Cardiac muscle cell (in vitro differentiated cells and primary cell): ENCODE data around the gene TRIM52. TPM values are rescaled to one million over a fixed set of nuclear protein-coding genes. Genes with fewer than 3 reads are reported as not detected.
A peak's percentile ranks its signal among the peaks of the same experiment; 100 is the strongest.

Experiments
- DNase-seq, 2 donors: peaks; one replicate each; pipeline versions ENCODE4 v3.0.0 to v3.0.0-alpha.2; 2010 to 2017; ENCODE audit warnings: low read depth in 1 of 2, low spot score in 1 of 2
- H3K27ac ChIP-seq: fragments of 200-600 bp; sonication (generic); 2 replicates; pipeline ENCODE4 v1.5.1; 2016
- H3K27me3 ChIP-seq: fragments of 200-600 bp; sonication (generic); 2 replicates; pipeline ENCODE4 v1.6.0; 2016; ENCODE audit warnings: control low read depth
- H3K36me3 ChIP-seq: fragments of 200-600 bp; sonication (generic); 2 replicates; pipeline ENCODE4 v1.5.1; 2016; ENCODE audit warnings: control low read depth
- H3K4me1 ChIP-seq: fragments of 200-600 bp; sonication (generic); 2 replicates; pipeline ENCODE4 v1.8.1; 2017; ENCODE audit warnings: low read depth, mild to moderate bottlenecking, mixed run types
- H3K4me3 ChIP-seq: fragments of 200-600 bp; sonication (generic); 2 replicates; pipeline ENCODE4 v1.5.1; 2016; ENCODE audit warnings: mild to moderate bottlenecking
- H3K9me3 ChIP-seq: fragments of 200-600 bp; sonication (generic); 2 replicates; pipeline ENCODE4 v1.5.1; 2017; ENCODE audit warnings: low read depth, mild to moderate bottlenecking, control low read depth
- CTCF ChIP-seq: IDR thresholded peaks from 2 replicates; pipeline ENCODE4 v1.5.1; 2012; ENCODE audit warnings: low read depth, mild to moderate bottlenecking, low read length
- polyA plus RNA-seq: library from polyadenylated mRNA; unstranded; fragments of >200 nt; fragmentation: Nextera tagmentation; extraction: Ambion mirVana; gene quantifications from 2 replicates; pipeline ENCODE4 v1.2.1, GENCODE V29; 2016
- total RNA-seq: library from RNA; depleted of rRNA; stranded (reverse); fragments of >200 nt; gene quantifications from 2 replicates; pipeline ENCODE4 v1.2.3, GENCODE V29; 2016

The TRIM52 gene
- total and polyA plus RNA-seq, 2 experiments from 2014 or later: 10.5 to 12.3 TPM

GRCh38 chr5:181258576-181258975 is 2.4 kb downstream of the TRIM52 start:
- no peak for DNase-seq
- no peak for TF ChIP-seq CTCF
- no peak overlapping the region for H3K4me3 ChIP-seq
- no peaks in the 10 kb centered on the region for H3K9me3 ChIP-seq
- peaks cover 4% of the 10 kb centered on the region for H3K36me3 ChIP-seq
- peaks cover 19% of the 10 kb centered on the region for H3K4me1 ChIP-seq
- H3K27me3 ChIP-seq: no peaks in the 10 kb centered on the region
- H3K27ac ChIP-seq: no peak overlapping the region

GRCh38 chr5:181255836-181256578 is 4.9 kb downstream of the TRIM52 start:
- H3K4me3 ChIP-seq: no peak overlapping the region
- TF ChIP-seq CTCF: no peak
- no peak overlapping the region for H3K27ac ChIP-seq
- peaks cover 19% of the 10 kb centered on the region for H3K4me1 ChIP-seq
- H3K9me3 ChIP-seq: no peaks in the 10 kb centered on the region
- H3K27me3 ChIP-seq: no peaks in the 10 kb centered on the region
- peak in 1 of 2 donors; percentile 54 for DNase-seq
- H3K36me3 ChIP-seq: peaks cover 7% of the 10 kb centered on the region

GRCh38 chr5:181255276-181255675 is 5.7 kb downstream of the TRIM52 start:
- TF ChIP-seq CTCF: no peak
- H3K4me3 ChIP-seq: no peak overlapping the region
- H3K27ac ChIP-seq: no peak overlapping the region
- H3K9me3 ChIP-seq: no peaks in the 10 kb centered on the region
- no peak for DNase-seq
- H3K4me1 ChIP-seq: peaks cover 26% of the 10 kb centered on the region
- peaks cover 7% of the 10 kb centered on the region for H3K36me3 ChIP-seq
- H3K27me3 ChIP-seq: no peaks in the 10 kb centered on the region

GRCh38 chr5:181248277-181248676 is 12.7 kb downstream of the TRIM52 start:
- H3K4me1 ChIP-seq: peaks cover 25% of the 10 kb centered on the region
- no peaks in the 10 kb centered on the region for H3K9me3 ChIP-seq
- no peak for TF ChIP-seq CTCF
- H3K27me3 ChIP-seq: no peaks in the 10 kb centered on the region
- no peak for DNase-seq
- H3K4me3 ChIP-seq: peak overlapping the region; percentile 71
- peak overlapping the region; percentile 60 for H3K27ac ChIP-seq
- H3K36me3 ChIP-seq: peaks cover under 1% of the 10 kb centered on the region

GRCh38 chr5:181246276-181247049 is 14.5 kb downstream of the TRIM52 start:
- Histone ChIP-seq H3K36me3 (peaks cover 7% of the 10 kb centered on the region), H3K4me3 (peak overlapping the region; percentile 71), H3K27ac (peak overlapping the region; percentile 92), H3K27me3 (no peaks in the 10 kb centered on the region), H3K9me3 (no peaks in the 10 kb centered on the region), H3K4me1 (peaks cover 35% of the 10 kb centered on the region)
- peak; percentile 10 for TF ChIP-seq CTCF
- DNase-seq: peak; percentile 86 to 89
